NCI-H128 (cell line): ENCODE data around the gene SSBP3.

ENCODE experiments used
- DNase-seq: peaks from one replicate; lab custom pipeline; 2025; ENCODE audit not compliant: unreplicated experiment; lab: John Stamatoyannopoulos, UW

SSBP3 gene

DNA sequence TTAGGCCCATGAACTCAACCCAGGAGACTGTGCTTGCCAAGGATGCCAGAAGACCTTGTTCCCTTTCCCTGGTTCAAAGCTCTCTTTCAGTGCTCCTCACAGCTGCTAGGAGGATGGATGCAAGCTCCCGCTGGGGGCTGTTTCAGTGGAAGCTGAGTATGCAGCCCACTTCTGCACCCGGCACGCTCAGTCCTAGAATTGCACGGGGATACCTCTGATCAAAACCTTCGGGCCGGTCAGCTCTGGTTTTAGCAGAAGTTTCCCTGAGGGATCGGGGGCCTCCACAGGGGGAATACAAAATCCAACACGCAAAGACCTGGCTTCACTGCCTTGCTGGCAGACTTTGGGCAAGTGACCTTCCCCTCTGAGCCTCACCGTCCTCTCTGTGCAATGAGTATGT is 4.2 kb upstream of the SSBP3 start:
- no peak for DNase-seq

DNA sequence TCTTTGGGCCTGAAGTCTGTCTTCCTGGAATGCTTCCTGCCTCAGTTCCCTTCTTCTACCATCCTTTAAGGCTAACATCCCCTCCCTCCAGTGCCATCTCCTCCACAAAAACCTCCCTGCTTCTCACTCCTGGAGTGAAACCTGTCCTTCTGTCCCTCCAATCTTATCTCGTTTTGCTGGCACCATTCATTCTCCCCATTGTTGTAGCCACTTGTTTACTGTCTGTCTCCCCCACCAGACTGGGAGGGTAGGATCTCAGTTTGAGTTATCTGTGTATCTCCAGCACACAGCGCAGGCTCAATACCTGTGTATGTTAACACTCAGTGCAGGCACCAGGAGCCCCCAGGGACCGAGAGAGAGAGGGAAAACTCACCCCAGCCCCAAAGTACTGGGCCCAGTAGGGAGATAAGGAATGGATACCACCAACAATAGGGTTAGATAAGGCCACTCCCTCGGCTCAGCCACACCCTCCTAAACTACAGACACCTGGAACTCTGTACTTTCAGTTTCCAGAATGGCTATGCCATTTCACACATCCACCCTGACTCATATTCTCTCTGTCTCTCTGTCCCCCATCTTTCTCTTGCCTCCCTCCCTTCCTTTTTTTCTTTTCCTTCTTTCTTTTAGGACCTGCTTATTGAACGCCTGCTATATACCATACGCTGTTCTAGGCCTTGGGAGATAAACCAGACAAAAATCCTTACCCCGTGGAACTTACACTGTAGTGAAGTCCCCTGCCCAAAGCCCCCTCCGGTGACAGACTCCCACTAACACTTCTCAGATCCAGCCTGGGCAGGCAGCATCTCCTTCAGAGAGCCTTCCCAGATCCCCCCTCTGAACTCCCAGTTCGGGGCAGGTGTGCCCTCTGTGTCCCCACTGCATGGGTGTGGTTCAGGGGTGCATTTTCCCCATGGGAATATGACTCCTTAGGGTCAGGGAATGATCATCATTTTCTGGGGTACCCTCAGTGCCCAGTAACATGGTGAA is 3.3 kb upstream of the SSBP3 start:
- no peak for DNase-seq

DNA sequence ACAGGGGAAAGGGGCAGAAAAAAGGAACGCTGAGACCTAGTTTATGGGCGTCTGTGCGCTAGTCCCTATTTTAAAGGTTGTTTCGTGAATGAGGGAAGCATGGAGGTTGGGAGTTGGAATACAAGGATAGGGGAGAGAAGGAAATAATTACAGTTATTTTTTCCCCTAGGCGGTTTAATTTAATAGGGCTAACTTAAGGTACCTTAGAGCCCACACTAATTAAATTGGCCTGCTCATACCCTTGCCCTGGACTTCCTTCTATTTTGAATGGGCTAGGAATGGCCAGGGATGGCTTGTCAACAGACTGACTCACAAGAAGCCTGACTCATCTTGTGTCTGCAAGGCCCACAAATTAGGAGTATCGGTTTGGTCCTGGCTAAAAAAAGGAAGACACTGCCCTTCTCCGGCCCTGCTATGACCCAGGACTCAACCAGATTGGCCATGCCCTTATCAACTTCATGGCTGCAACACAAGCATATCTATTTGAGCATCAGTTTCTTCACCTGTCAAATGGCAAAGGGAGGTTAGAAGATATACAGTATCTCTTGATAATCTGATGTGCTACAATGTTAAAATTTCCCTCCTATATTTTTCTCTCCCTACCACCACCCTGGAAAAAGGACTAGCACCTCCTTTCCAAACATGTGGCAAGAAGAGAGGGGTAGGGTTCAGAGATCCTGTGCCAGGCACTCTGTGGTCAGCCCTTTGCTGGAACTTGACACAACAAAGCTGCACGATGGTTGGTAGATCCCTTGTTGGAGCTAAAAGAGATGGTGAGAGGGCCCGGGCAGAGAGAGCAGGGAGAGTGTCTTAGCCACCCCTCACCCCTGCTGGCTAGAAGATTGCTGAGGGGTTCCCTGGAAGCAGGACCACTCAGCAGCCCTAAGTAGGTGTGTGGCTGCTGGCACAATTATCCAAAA is 2.2 kb upstream of the SSBP3 start:
- no peak for DNase-seq

DNA sequence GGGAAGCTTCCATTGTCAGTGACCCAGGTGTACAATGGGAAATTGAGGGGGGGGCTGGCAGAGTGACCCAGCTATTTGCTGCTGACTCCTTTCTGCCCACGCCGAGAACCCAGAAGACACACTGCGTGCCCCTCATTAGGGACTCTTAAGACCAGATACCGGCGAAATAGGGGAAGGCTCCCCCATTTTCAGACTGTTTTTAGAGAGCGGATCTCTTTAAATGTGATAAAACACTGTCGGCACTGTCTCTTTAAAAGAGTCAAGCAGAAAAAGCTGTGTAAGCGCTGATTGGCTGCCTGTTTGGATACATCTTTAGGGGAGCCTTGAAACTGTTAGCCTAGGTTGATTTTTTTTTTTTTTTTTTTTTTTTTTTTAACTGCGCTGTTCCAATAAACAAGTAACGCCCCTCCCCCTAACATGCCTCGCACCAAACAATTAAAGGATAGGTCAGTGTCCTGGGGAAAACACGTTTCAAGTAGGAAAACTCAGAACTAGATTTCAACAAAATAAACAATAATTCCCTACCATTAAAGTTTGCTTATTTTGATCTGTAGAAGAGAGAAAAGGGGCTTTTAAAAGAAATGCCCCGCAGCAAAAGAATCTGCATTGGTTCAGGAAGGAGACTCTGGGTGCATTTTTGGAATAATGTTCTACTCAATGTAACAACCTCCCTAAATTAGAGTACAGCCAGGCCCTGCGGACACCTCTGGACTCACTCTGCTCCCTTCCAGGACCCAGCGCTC is 1.4 kb upstream of the SSBP3 start:
- DNase-seq, result peak; percentile 89

DNA sequence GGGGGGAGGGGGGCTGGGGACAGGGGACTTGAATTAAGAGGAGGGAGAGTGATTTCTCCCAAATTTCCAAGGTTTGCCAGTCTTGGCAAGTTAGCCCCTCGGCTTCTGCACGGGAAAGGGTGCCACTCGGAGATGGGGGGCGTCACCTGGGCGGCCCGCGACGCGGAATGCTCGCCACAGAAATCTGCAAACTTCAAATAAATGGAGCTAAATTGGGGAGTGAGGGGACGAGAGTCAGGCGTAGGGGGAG is 885 bp upstream of the SSBP3 start:
- DNase-seq, result no peak

DNA sequence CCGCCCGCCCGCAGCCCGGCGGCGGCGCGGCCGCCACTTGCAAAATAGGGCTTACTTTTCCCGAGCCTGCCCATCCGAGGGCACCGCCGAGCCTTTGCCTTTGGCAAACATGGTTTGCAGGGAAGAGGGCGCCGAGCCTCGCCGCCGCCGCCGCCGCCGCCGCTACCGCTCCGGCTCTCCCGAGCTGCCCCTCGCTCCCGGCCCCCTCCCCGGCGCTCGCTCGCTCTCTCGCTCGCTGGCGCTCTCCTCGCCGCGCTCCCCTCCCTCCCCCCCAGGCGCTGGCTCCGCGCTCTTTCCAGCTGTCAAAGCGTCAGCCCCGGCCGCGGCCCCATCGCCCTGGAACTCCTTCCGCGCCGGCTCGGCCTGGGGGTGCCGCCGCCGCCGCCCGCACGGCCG is 298 bp downstream of the SSBP3 start:
- DNase-seq, result no peak

DNA sequence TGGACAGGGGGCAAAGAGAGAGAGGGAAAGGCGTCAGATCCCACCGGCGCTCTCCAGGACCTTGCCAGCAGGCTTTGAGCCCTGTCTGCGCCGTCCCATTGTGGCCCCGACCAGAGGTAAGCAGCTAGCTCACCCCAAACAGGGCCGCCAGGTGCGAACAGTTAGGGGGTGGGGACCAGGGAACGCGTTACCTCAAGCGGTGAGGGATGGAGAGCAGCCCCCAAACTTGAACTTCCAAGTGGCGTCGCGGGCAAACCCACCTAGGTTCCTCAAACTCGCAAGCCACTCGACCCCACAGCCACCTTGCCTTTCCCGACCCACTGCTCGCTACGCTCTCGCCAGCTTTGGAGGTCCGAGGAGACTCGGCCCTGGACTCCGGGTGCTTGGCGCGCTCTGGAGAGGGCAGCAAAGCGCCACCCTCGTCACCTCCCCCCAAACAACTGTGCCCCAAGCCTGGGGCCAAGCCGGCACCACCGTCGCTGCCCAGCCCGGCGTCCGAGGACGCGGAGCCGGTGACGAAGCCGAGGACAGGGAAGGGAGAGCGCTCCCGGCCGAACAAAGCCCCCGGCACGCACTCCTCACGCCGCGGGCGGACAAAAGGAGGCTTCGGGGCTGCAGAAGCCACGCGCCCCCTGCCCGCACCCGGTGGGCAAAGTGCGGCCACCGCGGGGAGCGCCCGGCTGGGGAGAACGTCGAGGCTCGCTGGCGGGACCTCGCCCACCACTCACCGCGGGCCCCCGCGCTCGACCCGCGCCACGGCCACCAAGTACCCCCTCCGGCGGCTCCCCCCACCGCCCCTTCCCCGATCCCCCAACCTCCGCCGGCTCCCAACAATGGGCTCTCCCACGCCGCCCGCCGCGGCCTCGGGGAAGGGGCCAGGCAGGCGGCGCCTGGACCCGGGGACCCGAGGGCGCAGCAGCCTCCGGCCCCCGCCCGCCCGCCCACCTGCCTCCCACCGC is 976 bp downstream of the SSBP3 start:
- no peak for DNase-seq

DNA sequence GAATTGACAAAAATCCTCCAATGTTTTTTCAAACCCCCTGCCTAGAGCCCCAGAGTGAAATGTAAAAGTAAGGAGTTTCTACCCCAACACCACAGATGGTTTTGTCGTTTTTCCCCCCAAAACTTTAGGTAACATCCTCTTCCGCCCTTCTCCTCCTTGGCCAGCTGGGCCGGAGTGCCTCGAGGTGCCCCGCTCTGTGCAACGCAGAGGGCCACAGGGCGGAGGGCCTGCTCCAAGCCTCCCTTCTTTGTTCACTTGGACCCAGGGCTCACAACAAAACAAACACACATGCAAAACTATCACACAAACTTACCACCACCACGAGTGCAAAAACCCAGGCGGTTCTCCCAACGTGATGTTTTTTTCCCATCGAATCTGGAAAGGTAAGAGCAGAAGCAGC is 1.9 kb downstream of the SSBP3 start:
- DNase-seq, result no peak

DNA sequence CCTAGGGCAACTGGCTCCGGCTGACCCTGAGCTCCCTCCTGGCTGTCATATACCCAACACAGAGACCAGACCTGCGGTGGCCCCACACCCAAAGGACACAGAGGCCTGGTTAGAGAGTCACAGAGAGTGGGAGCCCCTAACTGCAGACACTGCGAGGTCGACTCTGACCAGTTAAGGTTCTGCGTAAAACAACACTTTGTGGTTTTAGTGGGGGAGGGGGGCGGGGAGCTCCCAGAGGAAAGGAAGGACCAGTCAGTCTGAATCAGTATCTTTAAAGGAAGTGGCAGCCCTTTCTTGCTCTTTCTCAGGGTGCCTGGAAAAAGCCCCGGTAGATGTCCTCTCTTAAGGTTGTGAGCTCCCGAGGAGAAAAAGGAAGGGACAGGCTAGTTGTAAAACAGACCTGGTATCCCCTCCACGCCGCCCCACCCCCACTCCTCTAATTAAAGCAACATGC is 2.4 kb downstream of the SSBP3 start:
- DNase-seq, result no peak

DNA sequence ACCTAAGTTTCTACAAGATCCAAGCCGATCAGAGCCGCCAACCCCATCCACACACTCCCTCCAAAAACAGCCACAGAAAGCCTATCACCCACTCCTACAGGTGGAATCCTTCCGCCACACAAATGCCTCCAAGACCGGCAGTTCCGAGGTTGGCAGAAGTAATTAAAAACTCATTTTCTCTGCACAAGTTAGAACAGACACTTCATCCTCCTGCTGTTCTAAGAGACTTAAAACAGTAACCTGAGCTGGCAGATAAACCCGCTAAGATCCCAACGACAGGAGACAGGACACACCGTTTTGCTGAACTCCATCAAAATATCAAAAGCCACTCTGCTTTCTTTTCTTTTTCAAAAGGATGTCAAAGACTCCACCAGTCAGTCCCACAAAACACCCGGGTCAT is 2.8 kb downstream of the SSBP3 start:
- no peak for DNase-seq

DNA sequence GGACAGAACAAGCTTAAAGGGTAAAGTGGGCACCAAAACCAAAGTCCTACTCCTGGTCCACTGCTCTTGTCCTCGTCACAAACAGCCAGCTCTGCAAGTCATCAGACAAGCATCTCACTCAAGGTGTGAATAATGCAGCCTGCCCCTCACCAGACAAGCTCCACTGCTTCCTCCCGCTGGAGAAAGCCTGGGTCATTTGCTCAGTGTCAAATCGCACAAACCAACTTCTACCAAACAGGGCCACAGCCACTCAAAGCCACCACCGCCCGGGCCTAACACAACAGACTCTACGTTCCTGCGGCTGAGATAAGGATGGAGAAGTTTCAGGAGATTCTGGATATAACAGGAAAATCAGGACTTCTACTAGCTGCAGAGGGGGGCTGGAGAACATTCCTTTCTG is 3.3 kb downstream of the SSBP3 start:
- no peak for DNase-seq

DNA sequence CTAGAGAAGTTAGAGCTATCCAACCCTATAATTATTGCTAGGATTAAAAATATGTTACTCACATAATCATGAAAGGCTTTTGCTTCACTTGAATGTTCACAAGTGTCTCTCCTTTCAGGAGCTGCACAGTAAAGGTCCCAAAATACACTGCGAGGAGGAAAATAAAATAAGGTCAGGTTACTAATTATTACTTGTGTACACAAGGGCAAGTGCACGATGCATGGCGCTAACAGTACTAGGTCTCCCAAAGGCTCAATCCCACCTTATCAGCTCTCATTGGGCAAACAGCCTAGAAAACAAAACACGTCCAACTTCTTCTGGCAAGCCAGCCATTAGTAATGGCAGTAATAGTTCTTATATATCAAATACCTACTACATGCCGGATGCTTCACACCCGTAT is 4.4 kb downstream of the SSBP3 start:
- peak; percentile 42 for DNase-seq

DNA sequence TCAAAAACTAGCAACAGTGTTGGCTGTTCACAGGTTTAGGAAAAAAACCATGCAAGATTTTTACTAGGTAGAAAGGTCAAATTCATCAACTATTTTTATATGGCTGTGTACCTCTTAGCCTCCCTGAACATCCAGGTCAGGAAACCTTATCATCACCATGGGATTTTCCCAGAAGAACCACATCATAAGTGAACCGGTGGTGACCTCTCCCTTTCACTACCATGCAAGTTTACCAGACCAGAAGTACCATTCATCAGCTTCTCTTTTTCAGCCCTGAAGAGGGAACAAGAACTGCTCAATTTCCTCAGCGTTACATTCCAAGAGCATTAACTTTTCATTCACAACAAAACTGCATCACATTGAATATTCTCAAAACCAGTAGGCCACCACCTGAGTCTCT is 5.9 kb downstream of the SSBP3 start:
- DNase-seq, result no peak

DNA sequence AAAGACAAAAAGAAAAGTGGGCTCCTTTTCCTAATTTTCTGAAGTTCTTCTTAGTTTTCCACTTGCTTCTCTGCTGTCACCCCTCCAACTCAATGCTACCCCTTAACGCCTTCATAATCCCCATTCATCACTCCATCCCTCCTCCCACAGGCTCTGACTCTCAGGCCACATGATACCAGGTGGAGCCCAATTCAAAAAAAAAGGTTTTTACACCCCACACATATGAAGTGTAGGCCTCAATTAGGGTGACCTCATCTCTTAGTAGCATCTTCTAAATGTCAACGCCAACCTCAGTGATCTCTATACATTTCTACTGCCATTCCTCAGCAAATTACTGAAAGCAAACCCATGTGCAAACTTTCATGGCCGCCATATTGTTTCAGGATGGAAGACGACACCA is 6.4 kb downstream of the SSBP3 start:
- no peak for DNase-seq

DNA sequence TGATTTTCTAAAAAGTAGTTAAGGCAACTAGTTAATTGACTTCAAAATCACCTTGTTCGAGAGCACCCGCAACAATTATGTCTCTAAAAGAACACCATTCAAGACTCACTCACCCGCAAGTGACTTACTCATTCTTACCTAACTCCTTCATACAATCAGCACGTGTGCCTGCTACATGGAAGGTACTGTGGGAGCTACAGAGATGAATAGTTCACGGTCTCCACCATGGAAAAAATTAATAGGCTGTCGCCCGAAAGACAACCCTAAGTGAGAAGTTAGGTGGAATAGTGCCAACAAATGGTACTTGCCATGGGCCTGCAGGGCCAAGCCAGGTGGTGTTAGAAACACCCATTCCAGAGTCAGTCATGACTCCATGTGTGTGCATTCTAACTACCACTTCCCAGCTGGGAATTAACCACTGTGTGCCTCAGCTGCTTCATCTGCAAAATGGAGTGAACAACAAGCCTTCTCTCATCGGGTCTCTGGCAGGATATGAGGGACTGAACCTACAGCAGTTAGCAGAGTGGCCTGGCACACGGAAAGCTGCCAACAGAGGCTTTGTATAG is 7.1 kb downstream of the SSBP3 start:
- DNase-seq, result no peak

DNA sequence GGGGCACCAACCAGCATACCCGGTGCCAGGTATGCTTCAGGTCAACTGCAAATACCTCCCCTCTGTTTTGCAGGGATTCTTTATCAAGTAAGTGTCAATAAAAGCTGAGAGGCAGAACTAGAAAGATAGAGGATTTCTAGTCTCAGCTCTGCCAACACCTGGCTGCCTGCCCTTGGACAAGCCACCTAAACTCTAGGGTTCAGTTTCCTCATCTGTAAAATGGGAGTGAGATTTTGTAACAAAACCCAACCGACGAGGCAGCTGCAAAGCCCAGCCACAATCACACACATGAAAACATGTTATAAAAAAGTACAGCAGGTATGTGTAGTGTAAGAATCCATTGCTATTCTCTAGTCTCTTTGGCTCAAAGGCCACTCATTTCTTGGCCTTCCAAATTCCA is 8.2 kb downstream of the SSBP3 start:
- no peak for DNase-seq

DNA sequence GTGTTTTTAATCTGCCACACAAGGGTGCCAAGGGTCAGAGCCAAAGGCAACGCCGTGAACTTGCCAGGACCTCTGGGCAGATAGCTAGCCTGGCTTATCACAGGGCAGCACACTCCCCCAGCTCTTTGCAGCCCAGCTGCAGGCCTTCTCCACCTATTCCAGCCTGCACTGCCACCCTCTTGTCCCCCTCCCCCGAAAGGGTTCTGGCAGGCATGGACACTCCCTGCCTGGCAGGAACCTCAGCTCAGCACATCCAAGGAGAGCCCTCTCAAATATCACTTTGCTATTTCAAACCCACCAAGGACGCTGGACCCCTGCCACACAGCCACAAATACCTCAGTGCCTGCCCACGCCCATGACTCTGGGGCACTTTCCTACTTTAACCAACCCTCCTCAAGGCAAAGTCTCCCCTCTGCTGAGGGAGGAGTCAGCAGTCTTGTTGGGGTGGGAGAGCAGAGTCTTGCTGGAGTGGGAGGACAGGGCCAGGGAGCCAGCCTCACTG is 9.1 kb downstream of the SSBP3 start:
- DNase-seq, result no peak

DNA sequence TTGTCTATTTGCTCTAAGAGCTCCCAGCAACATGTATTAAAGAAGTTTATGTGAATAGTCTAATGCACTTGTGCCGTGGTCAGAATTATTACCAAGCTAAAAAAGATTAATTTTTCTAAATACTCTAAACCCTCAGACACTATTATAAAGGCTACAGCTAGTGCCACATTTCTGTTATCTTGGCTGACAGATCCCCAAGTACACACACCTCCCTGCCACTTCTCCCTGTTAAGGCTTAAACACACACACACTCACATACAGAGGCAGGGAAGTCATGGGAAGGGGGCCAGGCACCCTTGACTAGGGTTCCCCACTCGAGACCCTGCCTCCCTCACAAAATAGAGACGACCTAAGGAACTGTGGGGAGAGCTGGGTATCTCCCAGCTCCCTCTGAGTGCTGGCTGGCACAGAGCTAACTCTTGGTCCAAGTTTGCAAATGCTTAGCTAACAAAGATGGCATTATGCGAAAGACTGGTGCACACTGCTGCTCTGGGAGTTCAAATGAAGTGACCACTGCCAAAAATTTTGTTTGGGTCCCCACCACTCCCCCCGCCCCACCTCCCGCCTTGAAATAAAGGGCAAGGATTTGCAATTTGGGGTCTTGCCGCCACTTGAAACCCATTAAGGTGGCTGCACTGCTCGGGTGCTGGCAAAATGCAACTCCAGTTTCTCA is 9.8 kb downstream of the SSBP3 start:
- no peak for DNase-seq

DNA sequence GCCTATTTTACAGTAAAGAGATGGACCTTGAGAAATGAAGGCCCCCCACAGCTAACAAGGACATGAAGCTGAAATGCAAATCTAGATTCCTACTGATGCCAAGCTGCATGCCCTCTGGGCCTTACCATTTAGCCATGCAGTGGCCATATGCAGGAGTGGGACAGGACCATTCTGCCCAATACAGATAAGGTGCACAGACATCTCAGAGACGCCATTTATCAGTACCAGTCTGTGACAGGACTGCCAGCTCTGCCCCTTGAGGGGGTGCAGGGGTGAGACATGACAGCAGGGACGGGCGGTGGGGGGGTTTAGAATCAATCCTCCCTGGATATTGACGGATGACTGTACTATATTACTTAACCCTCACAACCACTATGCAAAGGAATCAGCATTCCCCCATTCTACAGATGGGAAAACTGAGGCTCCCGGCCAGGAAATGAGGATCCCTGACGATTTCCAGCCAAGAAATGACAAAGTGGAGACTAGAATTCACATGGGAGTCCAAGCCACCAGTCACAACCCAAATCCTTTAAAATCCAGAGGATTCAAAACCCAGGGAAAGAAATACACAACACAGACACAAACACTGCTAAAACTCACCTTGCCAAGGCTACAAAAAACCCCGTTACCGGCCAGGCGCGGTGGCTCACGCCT is 10.8 kb downstream of the SSBP3 start:
- DNase-seq, result no peak
